ENCODE results near the gene SAMHD1. TPM values are rescaled to one million over a fixed set of nuclear protein-coding genes. Genes with fewer than 3 reads are reported as not detected.
"Not testable (repeated sequence)": the region's sequence is repeated elsewhere in the genome, so short reads cannot be mapped to it uniquely, and the experiment has no call there.

SAMHD1 gene
- total RNA-seq (100 to 1,000 TPM in 1 of 2 donors, 10 to 100 TPM in 1; 42.0 to 125 TPM), polyA plus RNA-seq (ENCODE audit: insufficient read length in 2 of 2) (10 to 100 TPM; 45.1 to 45.4 TPM)
- long read RNA-seq, donor 1, full-length matches to known transcripts = 15 of 15 reads
- long read RNA-seq, donor 1, partial matches to known transcripts = 0 of 15 reads
- long read RNA-seq, donor 1, other reads (novel, unspliced or antisense) = 0 of 15 reads
- long read RNA-seq, donor 2, full-length matches to known transcripts = 4 of 4 reads
- long read RNA-seq, donor 2, partial matches to known transcripts = 0 of 4 reads
- long read RNA-seq, donor 2, other reads (novel, unspliced or antisense) = 0 of 4 reads
- long read RNA-seq, donor 3, full-length matches to known transcripts = 1 of 1 reads
- long read RNA-seq, donor 3, partial matches to known transcripts = 0 of 1 reads
- long read RNA-seq, donor 3, other reads (novel, unspliced or antisense) = 0 of 1 reads
- long read RNA-seq, donor 4, full-length matches to known transcripts = 4 of 4 reads
- long read RNA-seq, donor 4, partial matches to known transcripts = 0 of 4 reads
- long read RNA-seq, donor 4, other reads (novel, unspliced or antisense) = 0 of 4 reads

DNA sequence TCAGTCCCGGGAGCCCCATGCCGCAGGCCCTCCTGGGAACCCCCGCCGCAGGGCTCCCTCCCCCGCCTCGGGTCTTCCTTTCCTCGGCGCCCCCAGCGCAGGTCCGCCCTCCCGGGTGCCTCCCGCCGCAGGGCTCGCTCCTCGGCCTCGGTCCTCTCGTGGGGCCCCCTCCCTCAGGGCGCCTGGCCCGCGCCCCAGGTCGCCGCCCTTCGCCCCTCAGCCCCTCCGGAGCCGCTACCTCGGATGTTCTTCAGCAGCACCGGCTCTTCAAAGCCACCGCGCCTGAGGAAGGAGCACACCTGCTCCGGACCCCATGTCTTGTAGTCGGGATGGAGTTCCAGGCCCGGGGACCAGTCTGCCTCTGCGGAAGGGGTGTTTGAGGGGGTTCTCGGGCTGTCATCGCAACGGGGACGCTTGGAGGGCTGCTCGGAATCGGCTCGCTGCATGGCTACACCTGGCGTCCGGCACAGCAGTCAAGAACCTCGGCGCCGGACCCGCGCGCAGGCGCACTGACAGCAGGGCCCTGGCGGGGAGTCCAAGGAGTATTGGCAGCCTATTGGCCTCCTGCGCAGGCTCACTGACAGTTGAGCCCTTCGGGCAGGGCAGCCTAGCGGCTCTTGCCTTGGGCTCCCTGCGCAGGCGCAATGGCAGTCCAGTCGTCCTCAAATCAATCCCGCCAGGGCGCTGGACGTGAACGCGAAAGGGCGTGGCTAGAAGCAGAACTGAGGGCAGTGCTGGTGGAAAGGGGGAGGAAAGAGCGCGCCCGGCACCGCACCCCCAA lies at the start of gene SAMHD1:
TSS of gene SAMHD1 (minus strand) at position 511 of the 781 bp plus-strand sequence. CDS start at position 446, 65 bp downstream.
- Histone ChIP-seq H3K4me1 (ENCODE audit: control insufficient read depth, insufficient read depth, low read length) (peaks cover 3% of the 10 kb centered on the region), H3K27ac (ENCODE audit: low read depth, low read length) (peak within 1 kb of the TSS; percentile 81), H3K4me3 (ENCODE audit: low read depth, low read length) (peak within 1 kb of the TSS; percentile 96), H3K9me3 (ENCODE audit: control insufficient read depth, insufficient read depth, low read length) (no peaks in the 10 kb centered on the region), H3K27me3 (ENCODE audit: control insufficient read depth, insufficient read depth, low read length) (no peaks in the 10 kb centered on the region), H3K36me3 (ENCODE audit: control insufficient read depth, insufficient read depth, low read length) (no peaks in the 10 kb centered on the region)
- WGBS (ENCODE audit: insufficient coverage) = 0% methylated on average over 66 of the region's 66 CpGs
- peak; percentile 84 to 98 (median 88) for DNase-seq (ENCODE audit: low read depth in 4 of 6, low spot score in 6 of 6)

DNA sequence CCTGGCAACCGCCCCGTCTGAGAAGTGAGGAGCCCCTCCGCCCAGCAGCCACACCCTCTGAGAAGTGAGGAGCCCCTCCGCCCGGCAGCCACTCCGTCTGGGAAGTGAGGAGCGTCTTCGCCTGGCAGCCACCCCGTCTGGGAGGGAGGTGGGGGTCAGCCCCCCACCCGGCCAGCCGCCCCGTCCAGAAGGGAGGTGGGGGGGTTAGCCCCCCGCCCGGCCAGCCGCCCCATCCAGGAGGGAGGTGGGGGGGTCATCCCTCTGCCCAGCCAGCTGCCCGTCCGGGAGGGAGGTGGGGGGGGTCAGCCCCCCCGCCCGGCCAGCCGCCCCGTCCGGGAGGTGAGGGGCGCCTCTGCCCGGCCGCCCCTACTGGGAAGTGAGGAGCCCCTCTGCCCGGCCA lies 48.7 kb upstream of the SAMHD1 start:
- H3K4me3 ChIP-seq (ENCODE audit: low read depth, low read length); H3K4me1 ChIP-seq (ENCODE audit: control insufficient read depth, insufficient read depth, low read length); H3K27ac ChIP-seq (ENCODE audit: low read depth, low read length); H3K9me3 ChIP-seq (ENCODE audit: control insufficient read depth, insufficient read depth, low read length); H3K27me3 ChIP-seq (ENCODE audit: control insufficient read depth, insufficient read depth, low read length); DNase-seq (ENCODE audit: low read depth in 4 of 6, low spot score in 6 of 6): not testable (repeated sequence)
- no CpG with 5 or more reads among the region's 26 CpGs for WGBS (ENCODE audit: insufficient coverage)
- H3K36me3 ChIP-seq (ENCODE audit: control insufficient read depth, insufficient read depth, low read length) = peaks cover 26% of the 10 kb centered on the region

GRCh38 chr20:36998652-36999051 lies 47.1 kb upstream of the SAMHD1 start:
- H3K27me3 ChIP-seq (ENCODE audit: control insufficient read depth, insufficient read depth, low read length) = no peaks in the 10 kb centered on the region
- peaks cover 23% of the 10 kb centered on the region for H3K36me3 ChIP-seq (ENCODE audit: control insufficient read depth, insufficient read depth, low read length)
- no peaks in the 10 kb centered on the region for H3K4me1 ChIP-seq (ENCODE audit: control insufficient read depth, insufficient read depth, low read length)
- 92% methylated on average over 5 of the region's 7 CpGs for WGBS (ENCODE audit: insufficient coverage)
- no peak overlapping the region for H3K4me3 ChIP-seq (ENCODE audit: low read depth, low read length)
- no peak for DNase-seq (ENCODE audit: low read depth in 4 of 6, low spot score in 6 of 6)
- no peaks in the 10 kb centered on the region for H3K9me3 ChIP-seq (ENCODE audit: control insufficient read depth, insufficient read depth, low read length)
- H3K27ac ChIP-seq (ENCODE audit: low read depth, low read length) = no peak overlapping the region

GRCh38 chr20:36997121-36997520 lies 45.6 kb upstream of the SAMHD1 start:
- WGBS (ENCODE audit: insufficient coverage) = no CpG with 5 or more reads among the region's 1 CpG

GRCh38 chr20:36994221-36994620 lies 42.7 kb upstream of the SAMHD1 start:
- not testable (repeated sequence) for H3K4me3 ChIP-seq (ENCODE audit: low read depth, low read length); H3K9me3 ChIP-seq (ENCODE audit: control insufficient read depth, insufficient read depth, low read length); H3K36me3 ChIP-seq (ENCODE audit: control insufficient read depth, insufficient read depth, low read length); DNase-seq (ENCODE audit: low read depth in 4 of 6, low spot score in 6 of 6); H3K4me1 ChIP-seq (ENCODE audit: control insufficient read depth, insufficient read depth, low read length); H3K27ac ChIP-seq (ENCODE audit: low read depth, low read length); H3K27me3 ChIP-seq (ENCODE audit: control insufficient read depth, insufficient read depth, low read length)
- 98% methylated on average over 4 of the region's 4 CpGs for WGBS (ENCODE audit: insufficient coverage)

More at GRCh38 chr20:36997121-36997520, 45.6 kb upstream of the SAMHD1 start:
- Histone ChIP-seq H3K27me3 (ENCODE audit: control insufficient read depth, insufficient read depth, low read length) (no peaks in the 10 kb centered on the region), H3K9me3 (ENCODE audit: control insufficient read depth, insufficient read depth, low read length) (peaks cover 1% of the 10 kb centered on the region), H3K27ac (ENCODE audit: low read depth, low read length) (no peak overlapping the region), H3K4me1 (ENCODE audit: control insufficient read depth, insufficient read depth, low read length) (no peaks in the 10 kb centered on the region), H3K4me3 (ENCODE audit: low read depth, low read length) (no peak overlapping the region), H3K36me3 (ENCODE audit: control insufficient read depth, insufficient read depth, low read length) (peaks cover 19% of the 10 kb centered on the region)
- DNase-seq (ENCODE audit: low read depth in 4 of 6, low spot score in 6 of 6) = no peak

GRCh38 chr20:36992802-36993334 lies 41.4 kb upstream of the SAMHD1 start:
- H3K9me3 ChIP-seq (ENCODE audit: control insufficient read depth, insufficient read depth, low read length) = peaks cover 1% of the 10 kb centered on the region
- WGBS (ENCODE audit: insufficient coverage) = 100% methylated on average over 2 of the region's 4 CpGs

GRCh38 chr20:36991703-36992102 lies 40.2 kb upstream of the SAMHD1 start:
- no peak overlapping the region for H3K4me3 ChIP-seq (ENCODE audit: low read depth, low read length)
- no peaks in the 10 kb centered on the region for H3K27me3 ChIP-seq (ENCODE audit: control insufficient read depth, insufficient read depth, low read length)
- H3K9me3 ChIP-seq (ENCODE audit: control insufficient read depth, insufficient read depth, low read length) = peaks cover 1% of the 10 kb centered on the region
- 93% methylated on average over 2 of the region's 3 CpGs for WGBS (ENCODE audit: insufficient coverage)
- no peak for DNase-seq (ENCODE audit: low read depth in 4 of 6, low spot score in 6 of 6)
- H3K4me1 ChIP-seq (ENCODE audit: control insufficient read depth, insufficient read depth, low read length) = no peaks in the 10 kb centered on the region
- peaks cover 7% of the 10 kb centered on the region for H3K36me3 ChIP-seq (ENCODE audit: control insufficient read depth, insufficient read depth, low read length)
- H3K27ac ChIP-seq (ENCODE audit: low read depth, low read length) = no peak overlapping the region

More at GRCh38 chr20:36992802-36993334, 41.4 kb upstream of the SAMHD1 start:
- H3K27ac ChIP-seq (ENCODE audit: low read depth, low read length) = no peak overlapping the region
- no peak for DNase-seq (ENCODE audit: low read depth in 4 of 6, low spot score in 6 of 6)
- no peaks in the 10 kb centered on the region for H3K27me3 ChIP-seq (ENCODE audit: control insufficient read depth, insufficient read depth, low read length)
- H3K36me3 ChIP-seq (ENCODE audit: control insufficient read depth, insufficient read depth, low read length) = peaks cover 7% of the 10 kb centered on the region
- no peak overlapping the region for H3K4me3 ChIP-seq (ENCODE audit: low read depth, low read length)
- H3K4me1 ChIP-seq (ENCODE audit: control insufficient read depth, insufficient read depth, low read length) = no peaks in the 10 kb centered on the region

DNA sequence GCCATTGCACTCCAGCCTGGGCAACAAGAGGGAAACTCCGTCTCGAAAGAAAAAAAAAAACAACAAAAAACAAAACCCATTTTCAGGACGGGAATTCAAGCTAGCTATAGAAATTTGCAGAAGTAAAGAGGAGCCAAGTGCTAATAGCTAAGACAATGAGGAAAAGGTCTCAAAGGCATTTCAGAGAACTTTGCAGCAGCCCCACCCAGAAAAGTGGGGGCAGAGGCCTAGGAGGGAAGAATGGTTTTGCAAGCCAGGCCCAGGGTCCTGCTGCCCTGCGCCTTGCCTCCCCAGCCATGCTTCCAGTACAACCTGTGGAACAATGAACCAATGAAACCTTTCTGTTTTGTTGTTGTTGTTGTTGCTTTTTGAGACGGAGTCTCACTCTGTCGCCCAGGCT lies 38.3 kb upstream of the SAMHD1 start:
- Histone ChIP-seq H3K27ac (ENCODE audit: low read depth, low read length) (no peak overlapping the region), H3K4me3 (ENCODE audit: low read depth, low read length) (no peak overlapping the region), H3K9me3 (ENCODE audit: control insufficient read depth, insufficient read depth, low read length) (peaks cover 1% of the 10 kb centered on the region), H3K27me3 (ENCODE audit: control insufficient read depth, insufficient read depth, low read length) (no peaks in the 10 kb centered on the region), H3K36me3 (ENCODE audit: control insufficient read depth, insufficient read depth, low read length) (peaks cover 4% of the 10 kb centered on the region), H3K4me1 (ENCODE audit: control insufficient read depth, insufficient read depth, low read length) (no peaks in the 10 kb centered on the region)
- WGBS (ENCODE audit: insufficient coverage) = 79% methylated on average over 3 of the region's 6 CpGs
- DNase-seq (ENCODE audit: low read depth in 4 of 6, low spot score in 6 of 6) = no peak

DNA sequence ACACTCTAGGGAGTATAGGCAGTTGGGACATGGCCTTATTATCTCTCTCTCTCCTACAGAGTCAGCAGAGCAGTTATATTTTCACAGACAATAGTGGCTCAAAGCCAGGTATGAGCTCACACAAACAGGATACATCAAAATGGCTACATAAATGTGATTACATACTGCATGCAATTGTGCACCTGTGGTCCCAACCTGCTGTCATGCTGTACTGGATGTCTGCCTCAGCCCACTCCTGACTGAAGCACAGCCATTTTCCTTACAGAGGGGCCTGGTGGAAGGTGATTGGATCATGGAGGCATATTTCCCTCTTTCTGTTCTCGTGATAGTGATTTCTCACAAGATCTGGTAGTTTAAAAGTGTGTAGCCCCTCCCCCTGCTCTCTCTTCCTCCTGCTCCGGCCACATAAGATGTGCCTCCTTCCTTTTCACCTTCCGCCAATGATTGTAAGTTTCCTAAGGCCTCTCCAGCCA lies 37.0 kb upstream of the SAMHD1 start:
- peak in 2 of 6 donors; percentile 2 to 29 for DNase-seq (ENCODE audit: low read depth in 4 of 6, low spot score in 6 of 6)
- H3K27ac ChIP-seq (ENCODE audit: low read depth, low read length) = no peak overlapping the region
- WGBS (ENCODE audit: insufficient coverage) = 92% methylated on average over 2 of the region's 3 CpGs

More for the DNA sequence above, 37.0 kb upstream of the SAMHD1 start:
- no peaks in the 10 kb centered on the region for H3K36me3 ChIP-seq (ENCODE audit: control insufficient read depth, insufficient read depth, low read length)
- H3K4me1 ChIP-seq (ENCODE audit: control insufficient read depth, insufficient read depth, low read length) = no peaks in the 10 kb centered on the region
- peaks cover 1% of the 10 kb centered on the region for H3K9me3 ChIP-seq (ENCODE audit: control insufficient read depth, insufficient read depth, low read length)
- H3K4me3 ChIP-seq (ENCODE audit: low read depth, low read length) = no peak overlapping the region
- H3K27me3 ChIP-seq (ENCODE audit: control insufficient read depth, insufficient read depth, low read length) = no peaks in the 10 kb centered on the region

Measured in spinal cord (tissue), 10 donors.